HUDEP-2 (cell line): ENCODE measurements around the gene SLC66A1.

Experiments used
- DNase-seq, 76 experiments: peaks; one replicate each; lab custom pipeline; 2025; ENCODE audit not compliant: unreplicated experiment in 76 of 76; lab: John Stamatoyannopoulos, UW

SLC66A1 gene

DNA sequence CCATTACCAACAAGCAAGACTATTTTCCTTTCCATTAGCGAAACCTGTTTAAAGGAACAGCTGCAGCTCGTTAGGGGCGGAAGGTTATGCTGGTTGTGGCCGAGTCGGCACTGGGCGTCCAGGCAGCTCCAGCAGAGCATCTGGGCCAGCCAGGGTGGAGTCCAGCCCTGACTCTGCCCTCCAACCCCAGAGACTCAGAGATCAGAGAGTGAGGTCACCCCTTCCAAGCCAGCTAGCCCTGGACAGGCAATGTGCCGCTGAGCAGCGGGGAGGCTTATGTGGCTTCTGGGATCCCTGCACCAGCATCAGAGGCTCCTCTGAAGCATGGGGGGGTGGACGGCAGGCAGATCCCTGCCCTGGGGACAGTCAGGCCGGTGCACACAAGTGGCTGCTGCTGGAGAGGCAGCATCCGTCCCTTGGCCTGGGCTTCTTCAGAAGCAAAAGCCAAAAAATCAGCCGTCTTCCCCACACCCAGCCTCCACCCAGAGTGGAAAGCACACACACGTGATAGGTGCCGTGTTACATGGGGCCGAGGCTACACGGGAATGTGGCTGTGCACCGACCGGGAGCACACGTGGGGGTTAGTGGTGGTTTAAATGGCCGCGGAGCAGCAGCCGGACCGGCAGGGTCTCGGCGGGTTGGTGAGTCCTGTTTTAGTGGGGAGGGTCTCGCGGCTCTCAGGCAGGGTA lies 30.1 kb downstream of the SLC66A1 start:
- no peak for DNase-seq

- DNase-seq: no peak
These were observed 30.9 kb downstream of the SLC66A1 start for GRCh38 chr1:19342894-19343616.

DNA sequence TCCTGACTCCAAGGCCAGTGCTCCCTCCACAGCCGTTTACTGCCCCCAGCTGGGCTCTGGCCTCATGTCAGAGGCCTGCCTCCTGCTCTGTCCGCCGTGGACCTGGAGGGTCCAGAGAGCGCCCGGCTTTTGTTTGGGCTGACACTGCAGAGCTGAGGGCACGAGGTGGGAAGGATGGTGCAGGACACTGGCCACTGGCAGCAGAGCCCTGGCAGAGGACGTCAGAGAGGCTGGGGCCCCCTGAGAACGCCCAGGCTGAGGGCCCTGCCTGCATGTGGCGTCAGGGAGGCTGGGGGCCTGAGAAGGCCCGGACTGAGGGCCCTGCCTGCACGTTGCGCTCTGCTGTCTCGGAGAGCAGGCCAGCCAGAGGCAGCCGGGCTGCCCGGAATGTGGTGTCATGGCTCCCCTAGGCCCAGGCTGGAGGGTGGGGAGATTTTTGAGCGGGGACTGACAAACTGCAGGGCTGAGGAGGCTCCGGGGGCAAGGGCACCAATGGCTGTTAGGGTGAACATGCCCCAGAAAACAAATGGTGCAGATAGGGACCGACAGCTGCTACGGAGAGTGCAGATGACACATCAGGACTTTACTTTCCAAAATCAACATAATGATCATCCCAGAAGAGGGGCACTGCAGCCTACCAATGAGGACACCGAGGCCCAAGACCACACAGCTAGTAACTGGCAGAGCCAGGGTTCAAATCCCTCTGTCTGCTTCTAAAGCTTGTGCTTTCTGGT lies 31.7 kb downstream of the SLC66A1 start:
- DNase-seq: no peak

GRCh38 chr1:19344372-19344810 lies 32.3 kb downstream of the SLC66A1 start:
- DNase-seq: peak in 31 of 76 experiments; percentile 3 to 54 (median 20)

DNA sequence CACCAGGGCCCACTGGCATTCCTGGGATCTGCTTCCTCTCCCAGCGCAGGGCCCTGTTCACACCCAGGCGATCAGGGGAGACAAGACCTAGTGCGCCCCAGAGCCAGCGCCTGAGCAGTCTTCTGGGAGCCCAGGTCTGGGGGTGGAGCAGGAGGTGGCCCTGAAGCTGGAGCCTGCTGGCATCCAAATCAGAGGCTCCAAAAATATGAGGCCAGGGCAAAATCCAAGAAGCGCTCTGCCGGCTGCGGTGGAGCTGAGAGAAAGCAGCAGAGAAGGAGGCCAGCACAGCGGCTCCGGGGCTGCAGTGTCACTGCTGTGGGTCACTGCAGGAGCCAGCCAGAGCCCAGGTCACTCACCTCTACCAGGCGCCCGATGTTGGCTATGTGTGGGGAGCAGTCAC lies 32.7 kb downstream of the SLC66A1 start:
- no peak for DNase-seq

- no peak for DNase-seq
These were observed 33.3 kb downstream of the SLC66A1 start for GRCh38 chr1:19345391-19345790.

DNA sequence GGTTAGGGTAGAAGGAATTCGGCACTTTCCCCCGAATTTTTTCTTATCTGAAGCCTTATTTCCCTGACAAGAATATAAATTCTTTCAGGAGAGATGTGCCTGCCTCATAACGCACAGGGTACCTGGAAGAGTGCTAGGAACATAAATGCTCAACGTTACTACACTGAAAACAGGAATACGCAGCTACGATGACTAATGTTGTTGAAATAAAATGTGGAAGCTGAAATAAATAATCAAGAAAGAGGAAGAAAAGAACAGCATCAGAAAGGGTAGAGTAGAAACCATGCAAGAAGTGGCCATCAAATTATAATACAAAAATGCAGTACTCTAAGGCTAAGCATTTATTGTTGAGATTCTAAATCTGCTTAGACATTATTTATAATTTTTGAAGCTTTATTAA lies 33.9 kb downstream of the SLC66A1 start:
- no peak for DNase-seq

DNA sequence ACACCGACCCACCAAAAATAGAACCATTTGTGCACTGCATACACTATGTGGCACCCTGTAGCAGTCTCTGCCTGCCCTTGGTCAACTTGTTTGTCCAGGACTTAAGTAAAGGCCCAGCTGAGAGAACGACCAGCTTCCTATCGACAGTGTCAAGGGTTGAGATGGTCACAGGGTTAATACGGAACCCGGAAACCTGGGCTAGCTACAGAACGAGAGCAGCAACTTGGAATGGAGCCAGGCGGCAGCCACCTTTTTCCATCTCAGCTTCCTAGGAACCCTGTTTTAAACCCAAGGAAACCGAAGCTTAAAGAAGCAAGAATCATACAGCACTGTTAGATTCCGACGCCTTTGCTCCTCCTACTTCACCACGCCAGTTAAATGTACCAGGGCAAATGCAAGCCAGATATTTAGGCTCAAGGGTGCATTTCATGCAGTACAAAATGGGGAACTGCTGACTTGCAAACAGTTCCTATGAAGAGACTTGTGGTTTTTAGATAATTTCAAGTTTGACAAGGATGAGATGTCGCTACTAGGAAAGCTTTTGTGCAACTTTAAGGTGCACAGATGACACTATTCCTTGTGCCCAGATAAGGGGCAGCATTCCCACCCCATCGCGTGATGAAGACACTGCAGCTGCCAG lies 35.5 kb downstream of the SLC66A1 start:
- no peak for DNase-seq

GRCh38 chr1:19348441-19349198 lies 36.5 kb downstream of the SLC66A1 start:
- DNase-seq: no peak

- DNase-seq: no peak
These were observed 37.9 kb downstream of the SLC66A1 start for GRCh38 chr1:19349999-19350398.

DNA sequence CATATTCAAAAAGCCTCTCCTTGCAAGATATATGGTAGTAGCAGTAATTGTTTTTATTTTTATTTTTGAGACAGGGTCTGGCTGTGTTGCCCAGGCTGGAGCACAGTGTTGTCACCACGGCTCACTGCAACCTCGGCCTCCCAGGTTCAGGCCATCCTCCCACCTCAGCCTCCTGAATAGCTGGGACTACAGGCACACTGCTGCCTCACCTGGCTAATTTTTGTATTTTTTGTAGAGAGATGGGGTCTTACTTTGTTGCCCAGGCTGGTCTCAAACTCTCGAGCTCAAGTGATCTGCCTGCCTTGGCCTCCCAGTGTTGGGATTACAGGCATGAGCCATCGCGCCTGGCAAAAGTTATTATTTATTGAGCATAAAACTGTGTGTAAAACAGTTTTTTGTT lies 38.4 kb downstream of the SLC66A1 start:
- DNase-seq: no peak

DNA sequence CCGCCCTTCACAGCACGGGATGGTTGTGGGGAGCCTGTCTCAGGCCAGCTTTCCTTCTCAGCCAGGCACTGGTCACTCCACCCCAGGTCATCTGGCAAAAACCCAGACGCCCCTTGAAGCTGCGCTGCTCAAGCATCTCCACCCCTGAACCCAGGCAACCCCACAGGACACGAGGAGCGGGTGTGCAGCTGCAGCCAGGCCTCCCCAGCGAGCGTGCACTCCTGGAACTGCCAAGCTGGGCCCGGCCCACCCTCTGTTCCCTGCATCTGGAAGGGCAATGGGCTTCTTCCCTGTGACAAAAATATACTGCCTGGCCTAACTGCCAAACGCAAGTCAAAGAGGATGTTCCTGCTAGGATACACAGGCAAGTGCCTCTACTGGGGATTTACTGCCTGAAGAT lies 39.7 kb downstream of the SLC66A1 start:
- DNase-seq: no peak

DNA sequence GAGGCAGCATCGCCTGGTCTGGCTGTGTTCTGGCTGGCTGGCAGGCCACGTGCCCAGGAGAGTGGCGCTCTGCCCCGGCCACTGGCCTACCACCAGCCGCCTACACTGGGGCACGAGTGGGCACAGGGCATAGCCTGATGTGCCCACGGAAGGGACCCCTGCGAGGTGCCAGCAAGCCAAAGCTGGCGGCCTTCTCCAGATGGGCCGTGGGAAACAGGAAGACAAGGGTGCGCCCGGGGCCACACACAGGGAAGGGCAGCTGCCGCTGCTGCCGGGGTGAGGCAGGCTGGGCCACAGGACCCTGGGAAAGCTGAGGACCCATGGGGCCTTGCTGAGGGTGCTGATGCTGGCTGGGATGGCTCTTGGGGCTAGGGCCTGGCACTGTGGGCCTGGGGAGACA lies 40.7 kb downstream of the SLC66A1 start:
- DNase-seq: no peak

DNA sequence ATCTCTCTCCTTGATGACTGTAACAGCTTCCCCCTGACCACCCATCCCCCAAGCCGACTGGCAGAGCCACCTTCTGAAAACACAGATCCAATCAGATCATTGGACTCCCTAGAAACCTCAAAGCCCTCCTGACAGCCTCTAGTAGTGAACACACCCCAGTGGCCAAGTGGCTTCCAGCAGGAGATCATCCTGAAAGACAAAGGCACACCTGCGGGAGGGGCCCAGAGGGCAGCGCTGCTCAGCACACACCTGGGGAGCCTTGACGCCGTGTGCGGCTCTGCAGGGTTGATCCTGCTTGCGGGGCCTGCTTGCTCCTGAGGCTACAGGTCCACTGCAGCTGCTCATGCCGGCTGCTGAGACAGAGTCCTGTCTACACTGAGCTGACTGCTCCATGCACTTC lies 41.5 kb downstream of the SLC66A1 start:
- DNase-seq: no peak

DNA sequence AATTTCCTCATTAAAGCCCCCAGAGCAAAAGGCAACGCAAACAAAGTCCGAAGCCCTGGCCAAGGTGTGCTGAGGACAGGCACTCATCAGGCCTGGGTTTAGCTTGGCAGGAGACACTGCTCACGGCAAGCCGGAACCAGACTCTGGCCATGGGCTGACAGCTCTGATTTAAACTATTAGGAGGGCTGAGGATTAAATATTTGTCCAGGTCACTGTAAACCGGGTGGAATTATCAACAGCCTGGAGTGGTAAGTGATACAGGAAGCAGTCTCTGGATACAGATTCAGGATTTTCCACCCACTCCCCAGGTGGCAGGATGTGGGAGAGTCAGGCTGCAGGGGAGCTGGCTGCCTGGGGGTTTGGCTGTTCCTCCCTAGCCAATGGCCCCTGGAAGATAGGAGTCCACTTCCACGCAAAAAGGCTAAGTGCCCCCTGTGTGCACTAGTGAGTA lies 42.4 kb downstream of the SLC66A1 start:
- DNase-seq: no peak

GRCh38 chr1:19356266-19356665 lies 44.1 kb downstream of the SLC66A1 start:
- no peak for DNase-seq

GRCh38 chr1:19357299-19357986 lies 45.3 kb downstream of the SLC66A1 start:
- no peak for DNase-seq

DNA sequence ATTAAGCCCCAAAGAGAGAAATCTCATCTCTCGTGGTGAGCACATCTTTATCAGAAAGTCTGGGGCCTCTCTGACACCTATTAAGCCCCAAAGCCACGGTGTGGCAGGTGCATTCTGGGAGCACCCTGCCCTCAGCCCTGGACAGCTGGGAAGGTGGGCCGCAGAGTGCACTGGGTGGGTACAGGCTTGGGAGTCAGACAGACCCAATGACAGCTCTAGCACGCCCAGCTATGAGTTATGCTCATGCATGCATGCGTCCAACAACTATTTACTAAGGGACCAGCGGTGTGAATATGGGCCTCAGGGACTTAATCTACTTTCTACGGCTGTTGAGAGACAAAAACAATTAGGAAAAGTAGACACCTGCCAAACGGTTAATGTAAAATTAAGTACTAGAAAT lies 46.6 kb downstream of the SLC66A1 start:
- DNase-seq: no peak

DNA sequence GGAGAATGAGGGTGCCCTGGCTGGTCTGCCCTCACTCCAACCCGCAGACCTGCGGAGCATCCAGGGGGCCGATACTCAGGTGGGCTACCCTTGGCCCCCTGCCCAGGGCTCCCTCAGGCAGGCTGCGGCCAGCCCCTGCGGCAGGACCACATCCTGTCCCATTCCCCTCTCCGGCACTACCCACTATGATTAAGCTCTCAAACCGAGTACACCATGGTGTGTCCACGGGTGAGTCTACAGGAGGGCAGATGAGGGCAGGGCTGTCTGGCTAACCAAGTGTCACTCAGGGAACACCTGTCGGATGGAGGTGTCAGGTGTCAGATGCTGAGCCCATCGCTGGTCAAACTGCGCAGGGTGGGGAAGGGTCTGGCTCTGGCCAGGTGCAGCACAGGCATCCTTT lies 47.2 kb downstream of the SLC66A1 start:
- DNase-seq: no peak

DNA sequence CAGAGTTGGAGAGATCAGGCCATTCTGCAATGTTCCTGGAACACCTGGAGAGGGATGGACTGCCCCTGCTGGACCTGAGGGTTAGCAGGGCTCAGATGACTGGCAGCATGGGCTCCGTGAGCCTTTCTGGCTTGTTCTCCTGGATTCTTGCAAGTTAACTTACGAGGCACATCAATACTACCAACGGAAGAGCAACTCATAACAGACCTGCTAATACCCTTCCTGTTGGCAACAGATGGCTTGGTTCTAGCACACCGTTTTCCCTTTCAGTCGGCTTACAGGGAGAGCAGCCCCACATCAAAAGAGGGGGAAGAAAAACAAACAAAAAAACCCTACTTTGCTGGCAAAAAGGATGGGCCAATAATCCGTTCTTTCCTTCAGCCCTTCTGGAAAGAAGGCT lies 47.9 kb downstream of the SLC66A1 start:
- no peak for DNase-seq
